Mesendoderm (in vitro differentiated cells): Measurements from ENCODE around the gene STEAP1B.

ENCODE experiments used
- DNase-seq: peaks from one replicate; pipeline ENCODE4 v3.0.0; 2013
- H2AK5ac ChIP-seq: 2 replicates; pipeline ENCODE4 v1.6.1; 2013; ENCODE audit warnings: low read length, inconsistent platforms
- H2BK120ac ChIP-seq: 2 replicates; pipeline ENCODE4 v1.6.1; 2013; ENCODE audit warnings: low read depth, mild to moderate bottlenecking, low read length, moderate library complexity, mixed read lengths
- H2BK15ac ChIP-seq: replicated peaks from 2 replicates; pipeline ENCODE4 v1.6.1; 2013; ENCODE audit warnings: low read depth, mild to moderate bottlenecking, moderate library complexity
- H2BK5ac ChIP-seq: 2 replicates; pipeline ENCODE4 v1.6.1; 2013; ENCODE audit warnings: low read length, inconsistent platforms
- H3K18ac ChIP-seq: 2 replicates; pipeline ENCODE4 v1.6.1; 2013; ENCODE audit warnings: mild to moderate bottlenecking, low read length, mixed read lengths
- H3K23ac ChIP-seq: one replicate; pipeline ENCODE4 v1.6.1; 2013; ENCODE audit warnings: low read length
- H3K27ac ChIP-seq: 2 replicates; pipeline ENCODE4 v1.5.1; 2013; ENCODE audit warnings: low read depth, mild to moderate bottlenecking, inconsistent platforms, low read length, moderate library complexity
- H3K27me3 ChIP-seq: 2 replicates; pipeline ENCODE4 v1.6.1; 2013; ENCODE audit warnings: low read length, control low read depth, mild to moderate bottlenecking, inconsistent platforms; ENCODE audit not compliant: insufficient read depth, poor library complexity
- H3K36me3 ChIP-seq: 2 replicates; pipeline ENCODE4 v1.6.1; 2013; ENCODE audit warnings: low read length, inconsistent platforms; ENCODE audit not compliant: control insufficient read depth, insufficient read depth
- H3K4ac ChIP-seq: one replicate; pipeline ENCODE4 v1.6.1; 2013; ENCODE audit warnings: low read depth, mild to moderate bottlenecking, low read length, moderate library complexity
- H3K4me1 ChIP-seq: 2 replicates; pipeline ENCODE4 v1.6.1; 2013; ENCODE audit warnings: low read depth, low read length, inconsistent platforms; ENCODE audit not compliant: control insufficient read depth
- H3K4me2 ChIP-seq: 2 replicates; pipeline ENCODE4 v1.6.1; 2013; ENCODE audit warnings: low read length
- H3K4me3 ChIP-seq: 2 replicates; pipeline ENCODE4 v1.5.1; 2013; ENCODE audit warnings: mild to moderate bottlenecking, low read length
- H3K56ac ChIP-seq: one replicate; pipeline ENCODE4 v1.6.1; 2013; ENCODE audit warnings: low read length
- H3K79me1 ChIP-seq: 2 replicates; pipeline ENCODE4 v1.6.1; 2013; ENCODE audit warnings: low read length, inconsistent platforms
- H3K79me2 ChIP-seq: 2 replicates; pipeline ENCODE4 v1.6.1; 2013; ENCODE audit warnings: mild to moderate bottlenecking, low read length; ENCODE audit not compliant: control insufficient read depth, insufficient read depth
- H3K9ac ChIP-seq: 2 replicates; pipeline ENCODE4 v1.6.1; 2013; ENCODE audit warnings: low read length, inconsistent platforms
- H4K5ac ChIP-seq: one replicate; pipeline ENCODE4 v1.6.1; 2013; ENCODE audit warnings: low read length
- H4K8ac ChIP-seq: one replicate; pipeline ENCODE4 v1.6.1; 2013; ENCODE audit warnings: low read depth, mild to moderate bottlenecking, control low read depth, low read length, moderate library complexity
- WGBS: extraction: QIAGEN DNeasy Blood & Tissue Kit; methylation state at CpG from one replicate; pipeline ENCODE4 v1.1.7; 2013; ENCODE audit warnings: low lambda C conversion rate, missing lambda C conversion rate; ENCODE audit not compliant: insufficient coverage; ENCODE audit errors: extremely low coverage; 5-methylcytosine and 5-hydroxymethylcytosine counted together

Gene STEAP1B

GRCh38 chr7:22411977-22412693 lies 87.9 kb downstream of the STEAP1B start:
- no peak overlapping the region for H3K4me3 ChIP-seq
- H2BK5ac ChIP-seq: no peak overlapping the region
- no peaks in the 10 kb centered on the region for H3K79me2 ChIP-seq
- H3K79me1 ChIP-seq: no peaks in the 10 kb centered on the region
- H3K4ac ChIP-seq: no peak overlapping the region
- DNase-seq: peak; percentile 53
- H3K4me1 ChIP-seq: peaks cover 4% of the 10 kb centered on the region
- no peak overlapping the region for H2BK15ac ChIP-seq
- H2AK5ac ChIP-seq: no peak overlapping the region
- peak overlapping the region; percentile 42 for H3K18ac ChIP-seq
- H3K27ac ChIP-seq: no peak overlapping the region
- no peak overlapping the region for H3K4me2 ChIP-seq
- no CpG with 5 or more reads among the region's 4 CpGs for WGBS
- H4K8ac ChIP-seq: no peak overlapping the region
- no peaks in the 10 kb centered on the region for H3K36me3 ChIP-seq
- no peak overlapping the region for H2BK120ac ChIP-seq
- no peak overlapping the region for H4K5ac ChIP-seq
- no peak overlapping the region for H3K9ac ChIP-seq
- H3K23ac ChIP-seq: no peak overlapping the region
- no peaks in the 10 kb centered on the region for H3K27me3 ChIP-seq
- no peak overlapping the region for H3K56ac ChIP-seq

- Histone ChIP-seq H2BK5ac (no peak overlapping the region), H3K4me1 (peaks cover 2% of the 10 kb centered on the region), H3K79me2 (no peaks in the 10 kb centered on the region), H4K8ac (no peak overlapping the region), H3K79me1 (no peaks in the 10 kb centered on the region), H3K9ac (no peak overlapping the region), H3K4me3 (no peak overlapping the region), H3K36me3 (no peaks in the 10 kb centered on the region), H2BK15ac (no peak overlapping the region), H3K4ac (no peak overlapping the region), H3K18ac (no peak overlapping the region), H3K56ac (no peak overlapping the region), H3K4me2 (no peak overlapping the region), H3K27ac (no peak overlapping the region), H3K23ac (no peak overlapping the region), H2BK120ac (no peak overlapping the region), H3K27me3 (no peaks in the 10 kb centered on the region), H2AK5ac (no peak overlapping the region), H4K5ac (no peak overlapping the region)
- WGBS: no CpG with 5 or more reads among the region's 4 CpGs
- no peak for DNase-seq
Observed at GRCh38 chr7:22406715-22407114, 93.3 kb downstream of the STEAP1B start.

- Histone ChIP-seq H3K56ac (no peak overlapping the region), H3K4me2 (no peak overlapping the region), H3K23ac (no peak overlapping the region), H3K18ac (no peak overlapping the region), H3K79me2 (no peaks in the 10 kb centered on the region), H4K5ac (no peak overlapping the region), H3K9ac (no peak overlapping the region), H3K27me3 (no peaks in the 10 kb centered on the region), H2AK5ac (no peak overlapping the region), H3K4me1 (no peaks in the 10 kb centered on the region), H2BK15ac (no peak overlapping the region), H3K4me3 (no peak overlapping the region), H3K79me1 (no peaks in the 10 kb centered on the region), H3K36me3 (no peaks in the 10 kb centered on the region), H4K8ac (no peak overlapping the region), H3K27ac (no peak overlapping the region), H3K4ac (no peak overlapping the region), H2BK120ac (no peak overlapping the region), H2BK5ac (no peak overlapping the region)
- no CpG with 5 or more reads among the region's 3 CpGs for WGBS
- DNase-seq: no peak
Observed at GRCh38 chr7:22404421-22405023, 95.5 kb downstream of the STEAP1B start.

- WGBS: no CpG with 5 or more reads among the region's 2 CpGs
- Histone ChIP-seq H3K23ac (no peak overlapping the region), H3K36me3 (no peaks in the 10 kb centered on the region), H3K79me2 (no peaks in the 10 kb centered on the region), H3K79me1 (no peaks in the 10 kb centered on the region), H3K9ac (no peak overlapping the region), H4K8ac (no peak overlapping the region), H3K56ac (no peak overlapping the region), H4K5ac (no peak overlapping the region), H3K27ac (no peak overlapping the region), H3K18ac (no peak overlapping the region), H3K4me1 (no peaks in the 10 kb centered on the region), H3K27me3 (no peaks in the 10 kb centered on the region), H2BK120ac (no peak overlapping the region), H3K4ac (no peak overlapping the region), H3K4me3 (no peak overlapping the region), H2BK5ac (no peak overlapping the region), H2BK15ac (no peak overlapping the region), H2AK5ac (no peak overlapping the region), H3K4me2 (no peak overlapping the region)
- DNase-seq: no peak
Observed at GRCh38 chr7:22403344-22403743, 96.6 kb downstream of the STEAP1B start.

DNA sequence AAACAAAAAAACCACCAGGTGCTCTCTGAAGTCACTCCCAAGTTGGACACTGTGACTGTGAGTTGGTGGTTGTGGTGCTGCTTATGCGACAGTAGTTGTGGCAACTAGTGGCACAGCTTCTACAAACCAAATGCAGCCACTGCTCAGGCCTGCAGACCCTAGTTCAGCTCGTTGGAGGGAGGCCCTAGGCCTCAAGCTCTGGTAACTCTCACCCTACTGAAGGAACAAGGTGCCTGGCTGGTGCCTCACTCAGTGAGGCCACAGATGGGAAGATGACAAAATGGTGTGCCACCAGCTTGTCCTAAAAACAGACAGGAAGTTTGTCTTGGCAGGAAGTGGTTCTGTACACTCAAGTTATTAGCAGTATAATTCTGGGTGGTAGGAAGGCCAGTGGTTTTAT lies 97.7 kb downstream of the STEAP1B start:
- Histone ChIP-seq H4K5ac (no peak overlapping the region), H2AK5ac (no peak overlapping the region), H3K79me2 (no peaks in the 10 kb centered on the region), H3K4ac (no peak overlapping the region), H4K8ac (no peak overlapping the region), H2BK120ac (no peak overlapping the region), H3K79me1 (no peaks in the 10 kb centered on the region), H3K36me3 (no peaks in the 10 kb centered on the region), H2BK15ac (no peak overlapping the region), H3K23ac (no peak overlapping the region), H3K4me1 (no peaks in the 10 kb centered on the region), H3K27me3 (no peaks in the 10 kb centered on the region), H3K4me3 (no peak overlapping the region), H3K56ac (no peak overlapping the region), H3K9ac (no peak overlapping the region), H2BK5ac (no peak overlapping the region), H3K27ac (no peak overlapping the region), H3K18ac (no peak overlapping the region), H3K4me2 (no peak overlapping the region)
- WGBS: no CpG with 5 or more reads among the region's 2 CpGs
- DNase-seq: no peak
